Heart left ventricle (tissue), 16 donors: ENCODE results near the gene USP9X. TPM values are rescaled to one million over a fixed set of nuclear protein-coding genes. Genes with fewer than 3 reads are reported as not detected.

Experiments
- ATAC-seq, 4 donors: fragments of 200-7000 bp; cut with Tn5 transposase; one replicate each; pipeline ENCODE4 v1.9.1; 2020 to 2022; ENCODE audit warnings: moderate library complexity in 4 of 4, mild to moderate bottlenecking in 3 of 4, moderate number of reproducible peaks in 1 of 4
- DNase-seq, 5 donors: peaks; one replicate each; pipeline ENCODE4 v3.0.0-alpha.2; 2020
- H3K27ac ChIP-seq, 12 donors: fragments of 200-600 bp; sonication (generic) in 4 of 12; one replicate each; pipeline versions ENCODE4 v1.5.0 to v1.8.0; 2016 to 2022; ENCODE audit warnings: mild to moderate bottlenecking in 2 of 12
- H3K27me3 ChIP-seq, 9 donors: fragments of 200-600 bp; sonication (generic) in 2 of 9; one replicate each; pipeline versions ENCODE4 v1.5.1 to v1.8.0; 2016 to 2022; ENCODE audit warnings: mild to moderate bottlenecking in 3 of 9
- H3K36me3 ChIP-seq, 9 donors: fragments of 200-600 bp; sonication (generic) in 2 of 9; one replicate each; pipeline versions ENCODE4 v1.5.0 to v1.8.0; 2018 to 2022; ENCODE audit warnings: mild to moderate bottlenecking in 2 of 9
- H3K4me1 ChIP-seq, 12 donors: fragments of 200-600 bp; sonication (generic) in 4 of 12; one replicate each; pipeline versions ENCODE4 v1.5.0 to v1.8.0; 2016 to 2022; ENCODE audit warnings: mild to moderate bottlenecking in 3 of 12
- H3K4me3 ChIP-seq, 12 donors: fragments of 200-600 bp; sonication (generic) in 4 of 12; one replicate each; pipeline versions ENCODE4 v1.5.0 to v1.8.0; 2017 to 2022; ENCODE audit warnings: mild to moderate bottlenecking in 9 of 12, moderate library complexity in 4 of 12
- H3K9me3 ChIP-seq, 12 donors: fragments of 200-600 bp; sonication (generic) in 4 of 12; one replicate each; pipeline versions ENCODE4 v1.5.0 to v1.8.0; 2016 to 2022; ENCODE audit warnings: mild to moderate bottlenecking in 1 of 12
- POLR2A ChIP-seq, 2 donors: fragments of 450-650 bp; IDR thresholded peaks; one replicate each; pipeline ENCODE4 v1.6.1; 2017; ENCODE audit warnings: antibody characterized with exemption in 2 of 2, mild to moderate bottlenecking in 2 of 2, moderate library complexity in 2 of 2
- WGBS, 4 donors: extraction: QIAGEN DNeasy Blood & Tissue Kit in 2 of 4; methylation state at CpG; one replicate each; pipeline versions ENCODE4 v1.1.5 to v1.1.7; 2013 to 2018; 5-methylcytosine and 5-hydroxymethylcytosine counted together
- intact Hi-C, 10 donors: fragments of 100-400 bp; cut with DNase I; formaldehyde crosslinking; loops; one replicate each; pipeline versions ENCODE4 v1.11.1 to v1.14.2; 2022
- polyA plus RNA-seq, 2 donors: library from polyadenylated mRNA; stranded (reverse); fragments of 200-250 nt; gene quantifications; one replicate each; pipeline ENCODE4 v1.2.3, GENCODE V29; 2013
- total RNA-seq, 9 donors: library from RNA; depleted of rRNA in 2 of 9; stranded (reverse); fragments of >200 nt in 2 of 9; fragmentation: NEBNext Ultra II Directional in 3 of 9; extraction: Animal tissue kit (Norgen Biotek cat#: 25700) in 3 of 9; gene quantifications; one replicate each; pipeline versions ENCODE4 v1.1.0 to v1.2.4, GENCODE V29; 2016 to 2023
- TF ChIP-seq, protein P1 (sequence below), 12 donors: fragments of 200-600 bp; sonication (generic) in 4 of 12; IDR thresholded peaks; one replicate each; pipeline versions ENCODE4 v1.5.0 to v1.8.0; 2018 to 2022; ENCODE audit warnings: antibody characterized with exemption in 12 of 12, mild to moderate bottlenecking in 5 of 12
- donor health status: ischemic (EF 13 %, LVEDD 7.1; RV severe dilation, severe dysfunction).
- donor health status: healthy with polysubstance abuse.
- donor health status: DM: no; HTN: yes; CAD: no.
- donor health status: DM: no; HTN: no; CAD: no.
- donor health status: ischemic (EF 25% LVEDD 6.9; RV normal size, moderate dysfunction).
- donor health status: ischemic (EF 25% LVEDD 5.7; RV mildly dilated, moderate dysfunction).
- donor health status: healthy.
- donor health status: DM: yes; HTN: yes; CAD: no.
- donor health status: ischemic (EF 35%, LVEDD 5.7; RV mildly dilated, moderate dysfunction).
- donor health status: nonischemic (EF 11% LVEDD 7.7; RV severe dilation, severe dysfunction).
- donor health status: DM: yes; HTN: yes; CAD: no.
- donor health status: PGD.
- donor health status: ischemic (EF 29% LVEDD 5.4; RV normal size, mild dysfunction).
- donor health status: nonischemic (EF 23%, LVEDD 6.1; RV moderate dilation, normal function).

USP9X gene
- total and polyA plus RNA-seq, 11 donors, result 9.5 to 80.1 (median 66.4) TPM

GRCh38 chrX:41153448-41153847, 68.2 kb downstream of the USP9X start:
- DNase-seq, result no peak
- Histone ChIP-seq H3K4me1 (no peaks in the 10 kb centered on the region), H3K27ac (no peak overlapping the region), H3K9me3 (no peaks in the 10 kb centered on the region), H3K27me3 (no peaks in the 10 kb centered on the region), H3K36me3 (peaks cover 0 to 97% (median 86%) of the 10 kb centered on the region in 9 donors), H3K4me3 (no peak overlapping the region)
- TF ChIP-seq, protein P1, sequence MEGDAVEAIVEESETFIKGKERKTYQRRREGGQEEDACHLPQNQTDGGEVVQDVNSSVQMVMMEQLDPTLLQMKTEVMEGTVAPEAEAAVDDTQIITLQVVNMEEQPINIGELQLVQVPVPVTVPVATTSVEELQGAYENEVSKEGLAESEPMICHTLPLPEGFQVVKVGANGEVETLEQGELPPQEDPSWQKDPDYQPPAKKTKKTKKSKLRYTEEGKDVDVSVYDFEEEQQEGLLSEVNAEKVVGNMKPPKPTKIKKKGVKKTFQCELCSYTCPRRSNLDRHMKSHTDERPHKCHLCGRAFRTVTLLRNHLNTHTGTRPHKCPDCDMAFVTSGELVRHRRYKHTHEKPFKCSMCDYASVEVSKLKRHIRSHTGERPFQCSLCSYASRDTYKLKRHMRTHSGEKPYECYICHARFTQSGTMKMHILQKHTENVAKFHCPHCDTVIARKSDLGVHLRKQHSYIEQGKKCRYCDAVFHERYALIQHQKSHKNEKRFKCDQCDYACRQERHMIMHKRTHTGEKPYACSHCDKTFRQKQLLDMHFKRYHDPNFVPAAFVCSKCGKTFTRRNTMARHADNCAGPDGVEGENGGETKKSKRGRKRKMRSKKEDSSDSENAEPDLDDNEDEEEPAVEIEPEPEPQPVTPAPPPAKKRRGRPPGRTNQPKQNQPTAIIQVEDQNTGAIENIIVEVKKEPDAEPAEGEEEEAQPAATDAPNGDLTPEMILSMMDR (IDR thresholded peaks at IDR 0.05), result no peak
- no peak for TF ChIP-seq POLR2A (IDR thresholded peaks at IDR 0.05)
- intact Hi-C loops, result no loop called here
- ATAC-seq, result no peak
- WGBS, 4 donors, result 93 to 98% (median 94%) methylated on average over 2 of the region's 2 CpGs

DNA sequence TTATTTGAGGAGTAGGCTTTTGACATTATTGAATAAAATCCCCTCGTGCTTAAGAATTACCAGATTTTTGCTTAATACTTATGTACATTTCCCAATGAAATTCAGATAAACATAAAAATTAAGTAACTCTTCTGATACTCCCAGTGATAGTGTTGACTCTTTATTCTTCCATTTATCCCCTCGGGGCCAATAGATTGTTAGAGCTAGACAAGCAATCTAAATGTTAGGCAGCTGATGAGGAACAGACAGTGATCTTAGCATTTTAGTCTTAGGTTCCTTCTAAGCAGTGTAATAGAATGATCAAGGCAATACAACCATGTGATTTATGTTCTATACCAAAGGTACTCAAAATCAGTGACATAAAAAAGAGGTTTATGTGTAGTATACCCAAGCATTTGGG, 68.7 kb downstream of the USP9X start:
- ATAC-seq (no peak), DNase-seq (no peak)
- Histone ChIP-seq H3K27me3 (no peaks in the 10 kb centered on the region), H3K4me1 (no peaks in the 10 kb centered on the region), H3K27ac (no peak overlapping the region), H3K36me3 (peaks cover 0 to 97% (median 83%) of the 10 kb centered on the region in 9 donors), H3K4me3 (no peak overlapping the region), H3K9me3 (no peaks in the 10 kb centered on the region)
- WGBS, 4 donors, result 89 to 96% (median 93%) methylated on average over 2 of the region's 2 CpGs
- no peak for TF ChIP-seq POLR2A (IDR thresholded peaks at IDR 0.05)
- TF ChIP-seq, protein P1 (IDR thresholded peaks at IDR 0.05), result no peak
- intact Hi-C loops, result no loop called here

GRCh38 chrX:41164449-41164848, 79.2 kb downstream of the USP9X start:
- DNase-seq, result no peak
- Histone ChIP-seq H3K4me1 (no peaks in the 10 kb centered on the region), H3K27ac (no peak overlapping the region), H3K4me3 (no peak overlapping the region), H3K27me3 (no peaks in the 10 kb centered on the region), H3K36me3 (peaks cover 0 to 81% (median 55%) of the 10 kb centered on the region in 9 donors), H3K9me3 (no peaks in the 10 kb centered on the region)
- no peak for ATAC-seq
- no peak for TF ChIP-seq POLR2A (IDR thresholded peaks at IDR 0.05)
- TF ChIP-seq, protein P1 (IDR thresholded peaks at IDR 0.05), result no peak
- WGBS, 4 donors, result 68 to 88% (median 79%) methylated on average over 4 of the region's 4 CpGs
- intact Hi-C loops, result no loop called here

GRCh38 chrX:41167888-41168287, 82.6 kb downstream of the USP9X start:
- 59 to 73% (median 68%) methylated on average over 4 of the region's 4 CpGs for WGBS, 4 donors
- TF ChIP-seq POLR2A (IDR thresholded peaks at IDR 0.05), result no peak
- TF ChIP-seq, protein P1 (IDR thresholded peaks at IDR 0.05), result no peak
- Histone ChIP-seq H3K4me1 (no peaks in the 10 kb centered on the region), H3K27ac (no peak overlapping the region), H3K9me3 (no peaks in the 10 kb centered on the region), H3K27me3 (no peaks in the 10 kb centered on the region), H3K36me3 (peaks cover 0 to 95% (median 72%) of the 10 kb centered on the region in 9 donors), H3K4me3 (no peak overlapping the region)
- ATAC-seq (no peak), DNase-seq (no peak)
- intact Hi-C loops, result no loop called here
